Body of pancreas (tissue), 4 donors: Measurements from ENCODE around the gene AGXT.

Experiments
- POLR2A ChIP-seq, 3 donors: fragments of 450-650 bp; IDR thresholded peaks; one replicate each; pipeline ENCODE4 v1.6.1; 2016; ENCODE audit warnings: antibody characterized with exemption in 3 of 3, mild to moderate bottlenecking in 2 of 3
- TF ChIP-seq, protein P1 (sequence below), 7 experiments: fragments of 450-650 bp in 4 of 7; fragments of 200-600 bp in 3 of 7; sonication (generic) in 3 of 7; IDR thresholded peaks; one replicate each; pipeline ENCODE4 v1.5.1; 2016 to 2019; ENCODE audit warnings: antibody characterized with exemption in 7 of 7

GRCh38 chr2:240915526-240916341, 47.1 kb downstream of the AGXT start:
- TF ChIP-seq, protein P1, sequence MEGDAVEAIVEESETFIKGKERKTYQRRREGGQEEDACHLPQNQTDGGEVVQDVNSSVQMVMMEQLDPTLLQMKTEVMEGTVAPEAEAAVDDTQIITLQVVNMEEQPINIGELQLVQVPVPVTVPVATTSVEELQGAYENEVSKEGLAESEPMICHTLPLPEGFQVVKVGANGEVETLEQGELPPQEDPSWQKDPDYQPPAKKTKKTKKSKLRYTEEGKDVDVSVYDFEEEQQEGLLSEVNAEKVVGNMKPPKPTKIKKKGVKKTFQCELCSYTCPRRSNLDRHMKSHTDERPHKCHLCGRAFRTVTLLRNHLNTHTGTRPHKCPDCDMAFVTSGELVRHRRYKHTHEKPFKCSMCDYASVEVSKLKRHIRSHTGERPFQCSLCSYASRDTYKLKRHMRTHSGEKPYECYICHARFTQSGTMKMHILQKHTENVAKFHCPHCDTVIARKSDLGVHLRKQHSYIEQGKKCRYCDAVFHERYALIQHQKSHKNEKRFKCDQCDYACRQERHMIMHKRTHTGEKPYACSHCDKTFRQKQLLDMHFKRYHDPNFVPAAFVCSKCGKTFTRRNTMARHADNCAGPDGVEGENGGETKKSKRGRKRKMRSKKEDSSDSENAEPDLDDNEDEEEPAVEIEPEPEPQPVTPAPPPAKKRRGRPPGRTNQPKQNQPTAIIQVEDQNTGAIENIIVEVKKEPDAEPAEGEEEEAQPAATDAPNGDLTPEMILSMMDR (IDR thresholded peaks at IDR 0.05): no peak
- TF ChIP-seq POLR2A (IDR thresholded peaks at IDR 0.05): no peak
